T-helper 2 cell (primary cell): ENCODE measurements around the gene TMEM229A.
"Not testable (repeated sequence)": the region's sequence is repeated elsewhere in the genome, so short reads cannot be mapped to it uniquely, and the experiment has no call there.

Experiments
- DNase-seq, 5 experiments: peaks; one replicate each; pipeline versions ENCODE4 v3.0.0 to v3.0.0-alpha.2; 2012 to 2022

The TMEM229A gene

GRCh38 chr7:124031919-124032318 lies 948 bp downstream of the TMEM229A start:
- no peak for DNase-seq

- DNase-seq: no peak
Observed at GRCh38 chr7:124031406-124031805, 1.5 kb downstream of the TMEM229A start.

- DNase-seq: no peak
Observed at GRCh38 chr7:124030964-124031363, 1.9 kb downstream of the TMEM229A start.

GRCh38 chr7:124029396-124030188 lies 3.3 kb downstream of the TMEM229A start:
- DNase-seq: no peak

- DNase-seq: no peak
Observed at GRCh38 chr7:124027236-124027635, 5.6 kb downstream of the TMEM229A start.

GRCh38 chr7:124024329-124024728 lies 8.5 kb downstream of the TMEM229A start:
- not testable (repeated sequence) for DNase-seq

GRCh38 chr7:124022551-124022950 lies 10.3 kb downstream of the TMEM229A start:
- DNase-seq: no peak

GRCh38 chr7:124020060-124020459 lies 12.8 kb downstream of the TMEM229A start:
- DNase-seq: no peak

- DNase-seq: no peak
Observed at GRCh38 chr7:124013306-124013705, 19.6 kb downstream of the TMEM229A start.

- no peak for DNase-seq
Observed at GRCh38 chr7:124012864-124013263, 20.0 kb downstream of the TMEM229A start.

GRCh38 chr7:124009321-124009720 lies 23.5 kb downstream of the TMEM229A start:
- DNase-seq: no peak

- DNase-seq: not testable (repeated sequence)
Observed at GRCh38 chr7:124008296-124008695, 24.6 kb downstream of the TMEM229A start.

GRCh38 chr7:123999703-124000102 lies 33.2 kb downstream of the TMEM229A start:
- no peak for DNase-seq

GRCh38 chr7:123998921-123999320 lies 33.9 kb downstream of the TMEM229A start:
- DNase-seq: no peak

GRCh38 chr7:123996327-123996625 lies 36.6 kb downstream of the TMEM229A start:
- no peak for DNase-seq

- no peak for DNase-seq
Observed at GRCh38 chr7:123995617-123996326, 37.1 kb downstream of the TMEM229A start.

GRCh38 chr7:123994449-123994848 lies 38.4 kb downstream of the TMEM229A start:
- DNase-seq: no peak

- no peak for DNase-seq
Observed at GRCh38 chr7:123993996-123994395, 38.9 kb downstream of the TMEM229A start.

- no peak for DNase-seq
Observed at GRCh38 chr7:123992913-123993518, 39.9 kb downstream of the TMEM229A start.

GRCh38 chr7:123987445-123987844 lies 45.4 kb downstream of the TMEM229A start:
- DNase-seq: no peak
